Activated gamma-delta T cell treated with Interleukin-2 at 50 U/mL for 16 hours (primary cell): ENCODE measurements around the gene CDX2.

Experiments
- DNase-seq: peaks from one replicate; pipeline ENCODE4 v3.0.0-alpha.2; 2020

CDX2 gene

DNA sequence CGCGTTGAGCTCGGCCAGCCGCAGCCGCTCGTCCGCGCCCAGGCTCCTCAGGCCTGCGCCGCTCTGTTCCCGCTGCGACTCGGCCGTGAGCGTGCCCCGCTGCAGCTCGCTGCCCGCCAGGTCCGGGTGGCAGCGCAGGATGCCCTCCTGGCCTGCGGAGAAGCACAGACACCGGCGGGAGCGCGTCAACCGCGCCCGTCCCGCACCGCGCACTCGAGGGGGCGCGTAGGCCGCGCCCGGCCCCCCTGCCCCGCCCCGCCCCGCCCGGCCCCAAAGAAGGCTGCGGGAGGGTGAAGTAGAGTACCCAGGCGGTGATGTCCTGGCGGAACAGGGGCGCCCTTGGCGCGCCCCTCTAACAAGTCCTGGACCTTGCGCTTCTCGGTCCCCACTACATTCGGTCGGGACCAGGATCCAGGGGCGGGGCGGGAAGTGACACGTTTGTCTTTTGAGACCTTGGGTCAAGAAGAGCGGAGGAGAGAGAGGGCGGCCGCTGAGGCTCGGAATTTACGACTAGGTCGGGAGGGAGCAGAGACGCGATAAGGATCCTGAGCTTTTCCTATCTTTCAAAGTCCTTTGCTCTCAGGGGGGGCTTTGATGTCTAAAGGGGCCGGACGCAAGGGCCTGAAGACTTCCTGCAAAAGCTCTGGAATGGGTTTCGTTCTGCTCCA, 9.3 kb upstream of the CDX2 start:
- no peak for DNase-seq

DNA sequence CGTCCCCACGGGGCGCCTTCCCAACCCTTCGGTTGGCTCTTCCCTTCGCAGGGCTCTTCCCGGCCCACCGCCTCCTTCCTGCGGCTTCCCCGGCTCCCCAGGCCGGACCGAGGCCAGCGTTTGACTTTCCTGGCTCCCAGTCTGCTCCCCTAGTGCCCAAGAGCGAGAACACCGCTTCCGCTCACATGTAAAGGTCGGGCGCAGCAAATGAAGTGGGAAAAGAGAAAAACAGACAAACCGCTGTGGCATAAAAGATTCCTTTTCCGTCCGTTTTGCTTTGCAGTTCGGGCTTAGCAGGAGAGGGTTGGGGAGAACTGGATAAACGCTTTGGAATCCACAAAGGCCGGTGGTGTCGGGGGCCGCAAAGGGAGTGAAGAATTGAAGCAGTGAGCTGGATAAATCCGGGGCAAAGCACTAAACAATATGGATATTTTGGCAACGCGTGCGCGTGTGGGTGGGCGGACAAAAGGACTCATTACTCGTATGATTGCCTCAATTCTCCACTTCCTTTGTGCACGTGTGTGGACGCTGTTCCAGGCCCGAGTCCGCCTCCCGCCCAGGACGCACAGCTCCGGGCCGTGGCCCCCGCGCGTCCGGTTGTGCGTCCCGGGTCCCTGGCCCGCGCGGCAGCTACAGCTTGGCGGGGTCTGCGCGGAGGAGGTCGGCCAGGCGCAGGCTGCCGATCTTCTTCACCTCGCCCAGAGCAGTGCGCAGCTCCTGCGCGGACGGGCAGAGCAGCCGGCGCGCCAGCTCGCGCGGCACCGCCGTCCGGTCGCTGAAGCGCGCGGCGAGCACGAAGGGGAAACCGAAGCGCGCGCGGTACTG, 8.6 kb upstream of the CDX2 start:
- no peak for DNase-seq

GRCh38 chr13:27976362-27977091, 7.4 kb upstream of the CDX2 start:
- DNase-seq, result no peak

DNA sequence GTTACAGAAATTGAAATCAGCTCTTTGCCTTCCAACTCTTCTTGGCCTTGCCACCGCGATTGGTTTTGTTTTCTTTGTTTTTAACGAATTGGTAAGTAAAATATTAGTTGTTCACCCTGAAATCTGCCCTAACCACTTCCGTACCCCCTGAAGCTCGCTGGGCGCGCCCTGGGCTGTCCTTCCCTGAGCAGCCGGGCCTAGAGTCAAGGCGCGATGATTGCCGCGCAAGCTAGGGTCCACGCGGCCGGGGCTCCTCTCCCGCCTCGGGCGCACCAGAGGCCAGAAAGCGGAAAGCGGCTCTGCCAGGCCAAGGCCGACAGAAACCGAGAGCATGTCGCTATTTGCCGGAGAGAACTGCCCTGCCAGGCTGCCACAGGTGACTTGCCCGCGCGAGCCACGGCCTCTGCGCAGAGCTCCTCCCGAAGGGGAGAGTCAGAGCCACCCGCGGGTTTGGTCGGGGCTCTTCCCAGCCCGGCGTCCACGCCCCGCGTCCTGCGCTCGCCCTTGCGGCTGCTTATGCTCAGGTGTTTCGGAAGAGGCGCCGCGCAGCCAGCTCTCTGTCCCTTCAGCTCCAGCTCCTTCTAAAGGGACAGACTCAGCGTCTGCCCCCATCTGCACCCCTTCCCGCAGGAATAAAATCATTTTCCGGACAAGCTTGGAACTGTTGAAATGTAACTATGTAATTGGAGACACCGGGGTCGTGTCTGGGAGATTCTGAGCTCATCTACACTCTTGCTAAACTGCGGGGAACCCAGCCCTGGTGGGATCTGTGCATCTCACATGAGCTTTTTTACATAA, 6.6 kb upstream of the CDX2 start:
- no peak for DNase-seq

DNA sequence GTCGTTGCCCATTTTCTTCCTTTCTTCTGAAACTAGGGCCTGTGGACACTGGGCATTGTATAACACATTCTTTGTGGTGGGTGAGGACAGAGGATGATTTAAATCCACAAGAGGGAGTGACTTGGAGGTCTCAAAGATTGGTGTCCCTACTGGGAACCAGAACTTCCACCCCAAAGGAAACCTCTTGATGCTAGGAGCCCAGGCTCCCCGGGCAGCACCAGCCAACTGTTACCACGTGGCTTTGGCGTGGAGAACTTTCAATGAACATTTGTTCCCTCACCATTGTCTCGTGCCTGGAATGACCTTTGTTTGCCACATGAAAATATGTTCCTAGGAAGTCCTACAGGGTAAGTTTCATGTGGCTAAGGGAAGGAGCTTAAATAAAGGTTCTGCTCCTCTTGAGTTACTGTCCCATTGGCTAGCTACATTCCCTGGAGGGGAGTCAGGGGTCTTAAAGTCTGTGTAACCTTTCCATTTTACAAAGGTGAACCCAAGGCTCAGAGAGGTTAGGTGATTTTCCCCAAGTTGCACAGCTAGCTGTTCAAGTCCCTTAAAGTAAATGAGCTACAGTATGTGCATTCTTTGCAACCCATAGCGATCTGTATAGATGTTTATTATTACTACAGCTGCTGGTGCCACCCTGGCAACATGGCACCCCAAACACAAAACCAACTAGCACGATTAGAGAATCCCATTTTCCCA, 5.0 kb upstream of the CDX2 start:
- DNase-seq, result no peak

- no peak for DNase-seq
Observed at GRCh38 chr13:27973291-27973690, 4.2 kb upstream of the CDX2 start.

DNA sequence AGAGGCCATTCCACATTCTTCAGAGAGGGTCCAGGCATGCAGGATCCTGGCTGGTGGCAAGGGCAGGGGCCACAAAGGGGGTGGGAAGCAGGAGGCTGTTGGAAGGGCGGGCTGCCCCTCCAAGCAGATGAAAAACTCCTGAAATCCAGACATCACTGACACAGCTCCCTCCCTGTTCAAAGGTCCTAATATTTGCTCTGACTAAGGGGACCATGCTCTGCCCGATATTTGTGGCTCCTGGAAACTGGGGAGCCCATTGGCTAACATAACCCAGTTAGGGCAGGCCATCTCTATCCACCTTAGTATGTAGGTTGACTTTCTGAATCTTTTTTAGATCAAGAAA, 3.3 kb upstream of the CDX2 start:
- DNase-seq, result no peak

DNA sequence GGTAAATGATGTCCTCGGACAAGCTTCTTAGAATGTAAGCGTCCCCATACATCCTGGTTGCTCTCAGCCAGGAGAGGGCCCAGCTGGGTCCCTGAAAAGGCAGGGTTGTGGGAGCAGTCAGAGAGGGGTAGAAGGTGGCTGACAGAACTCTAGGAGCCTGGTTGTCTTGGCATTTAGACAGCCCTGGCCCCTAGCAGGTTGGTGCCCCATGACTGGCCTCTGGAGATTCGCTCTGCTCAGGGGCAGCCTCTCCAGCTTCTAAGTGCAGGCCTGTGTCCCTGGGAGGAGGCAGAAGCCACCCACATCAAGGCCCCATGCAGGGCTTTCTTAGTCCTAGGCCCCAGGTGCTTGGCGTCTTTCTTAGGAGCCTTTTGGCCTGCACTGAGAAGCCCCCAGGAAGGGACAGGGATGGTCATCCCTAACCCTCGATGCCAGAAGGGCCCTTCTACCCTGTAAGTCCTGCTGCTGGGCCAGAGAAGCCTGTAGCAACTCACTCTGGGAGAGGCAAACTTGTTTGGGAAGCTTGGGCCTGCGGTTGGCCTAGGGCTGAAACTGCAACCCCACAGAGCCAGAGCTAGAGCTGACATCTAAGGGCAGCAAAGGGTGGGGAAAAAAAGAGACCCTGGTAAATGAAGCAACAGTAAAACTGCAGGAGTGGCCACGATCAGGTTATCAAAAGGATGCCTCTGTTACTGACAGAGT, 2.8 kb upstream of the CDX2 start:
- DNase-seq, result no peak

GRCh38 chr13:27971236-27971645, 2.1 kb upstream of the CDX2 start:
- DNase-seq, result no peak

DNA sequence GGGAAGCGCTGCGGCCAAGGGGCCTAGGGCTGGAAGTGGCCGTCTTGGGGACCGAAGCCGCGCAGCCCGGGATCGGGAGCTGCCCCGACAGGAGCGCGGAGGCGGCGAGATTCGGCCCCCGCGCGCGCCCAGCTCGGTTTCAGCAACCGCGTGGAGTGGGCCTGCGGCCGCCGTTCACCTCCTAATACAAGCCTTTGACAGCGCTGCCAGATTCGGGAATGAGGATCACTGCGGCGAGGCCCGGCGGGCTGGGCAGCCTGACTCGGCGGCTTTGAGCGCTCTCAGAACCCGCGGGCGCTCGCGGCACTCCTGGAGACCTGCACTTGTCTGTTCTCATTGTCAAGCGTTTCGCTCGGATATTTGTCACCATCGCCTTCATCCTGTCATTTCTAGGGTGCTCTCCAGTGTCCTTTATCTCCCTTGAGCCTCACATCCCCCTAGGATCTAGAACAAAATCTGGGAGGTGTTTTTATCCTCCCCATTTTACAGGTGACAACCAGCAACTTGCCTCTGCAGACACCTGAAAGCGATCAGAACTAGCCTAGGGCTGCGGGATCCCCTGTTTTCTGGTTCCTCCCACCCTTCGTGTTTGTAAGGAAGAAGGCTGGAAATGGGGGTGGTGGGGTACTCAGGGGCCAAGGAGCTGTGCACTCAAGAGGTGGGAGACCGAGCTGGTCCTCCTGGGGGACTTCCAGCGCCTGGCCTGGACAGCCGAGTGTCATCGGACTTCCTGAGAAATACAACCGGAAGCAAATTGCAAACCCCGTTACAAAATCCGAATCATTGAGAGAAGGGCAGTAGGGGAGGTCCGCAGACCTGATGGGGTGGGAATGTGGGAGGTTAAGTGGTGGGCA, 1.5 kb upstream of the CDX2 start:
- no peak for DNase-seq

GRCh38 chr13:27969866-27970229, 733 bp upstream of the CDX2 start:
- no peak for DNase-seq

DNA sequence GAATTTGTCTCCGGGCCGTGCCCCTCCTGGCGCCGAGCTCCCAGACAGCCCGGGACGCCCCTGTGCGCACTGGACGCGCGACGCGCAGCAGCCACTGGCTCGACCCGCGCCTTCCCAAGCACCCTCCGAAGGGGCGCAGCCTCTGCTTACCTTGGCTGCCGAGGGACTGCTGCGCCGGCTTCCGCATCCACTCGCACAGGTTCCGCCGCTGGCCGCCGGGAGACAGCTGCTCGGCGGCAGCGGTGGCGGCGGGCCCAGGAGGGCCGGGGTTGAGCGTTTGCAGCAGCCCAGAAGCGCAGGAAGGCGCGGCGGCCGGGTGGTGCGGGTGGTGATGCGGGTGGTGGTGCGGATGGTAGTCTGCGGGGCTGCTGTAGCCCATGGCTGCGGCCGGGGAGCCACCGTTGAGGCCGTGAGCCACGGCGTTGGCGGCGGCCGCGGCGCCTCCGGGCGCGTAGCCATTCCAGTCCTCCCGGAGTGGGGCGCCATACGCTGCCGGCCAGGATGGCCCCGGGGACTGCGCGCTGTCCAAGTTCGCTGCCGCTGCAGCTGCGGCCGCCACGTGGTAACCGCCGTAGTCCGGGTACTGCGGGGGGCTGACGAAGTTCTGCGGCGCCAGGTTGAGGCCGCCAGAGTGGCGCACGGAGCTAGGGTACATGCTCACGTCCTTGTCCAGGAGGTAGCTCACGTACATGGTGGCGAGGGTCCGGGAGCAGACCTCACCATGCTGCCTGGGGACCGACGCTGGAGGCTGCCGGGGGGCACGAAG, 616 bp downstream of the CDX2 start:
- no peak for DNase-seq

DNA sequence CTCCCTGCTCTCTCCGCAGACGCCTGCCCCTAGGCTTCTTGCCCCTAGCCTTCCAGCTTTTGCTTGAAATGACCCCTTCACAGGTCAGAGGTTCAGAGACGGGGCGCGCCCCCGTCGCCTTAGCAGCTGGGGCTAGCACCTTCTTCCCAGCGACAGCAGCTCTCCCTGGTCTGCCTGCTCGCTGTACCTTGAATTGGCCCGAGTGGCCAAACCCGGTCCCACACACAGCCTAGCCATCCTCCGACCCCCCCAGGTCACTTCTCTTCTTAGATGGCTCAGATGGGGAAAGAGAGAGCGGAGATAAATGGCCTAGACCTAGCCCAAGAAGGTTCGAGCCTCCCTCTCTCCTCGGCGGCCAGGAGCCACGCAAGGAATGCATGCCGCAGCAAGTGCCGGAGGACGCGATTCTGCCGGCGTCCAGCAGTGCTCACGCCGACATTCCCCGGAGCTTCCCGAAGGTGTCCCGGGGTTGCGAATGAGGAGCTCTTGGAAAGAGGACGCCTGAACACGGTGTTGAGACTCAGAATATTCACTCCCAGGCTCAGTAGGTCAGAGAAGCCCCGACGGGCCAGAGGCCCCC, 1.3 kb downstream of the CDX2 start:
- no peak for DNase-seq

DNA sequence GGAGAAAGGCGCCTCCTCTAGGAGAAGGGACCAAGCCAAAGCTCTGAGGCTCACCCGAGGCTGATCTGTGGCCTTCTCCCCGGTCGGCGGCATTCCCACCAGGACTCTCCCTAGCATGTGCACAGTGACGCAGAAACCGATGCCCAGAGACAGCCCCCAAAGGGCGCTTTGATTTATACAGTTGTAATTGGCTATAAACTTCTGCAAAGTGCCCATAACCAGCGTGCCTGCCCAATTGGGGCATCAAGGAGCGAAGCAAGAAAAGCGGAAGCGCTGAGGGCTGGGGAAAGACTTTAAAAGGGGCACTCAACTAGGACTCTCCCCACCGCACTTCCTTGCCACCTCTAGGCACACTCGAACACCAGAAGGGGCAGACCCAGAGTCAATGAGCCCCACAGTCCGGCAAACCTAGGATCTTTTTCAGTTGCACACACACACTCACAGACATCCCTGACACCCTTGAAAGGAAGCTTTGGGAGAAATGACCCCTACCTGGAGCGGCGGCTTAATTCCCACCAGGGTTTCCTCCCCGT, 1.8 kb downstream of the CDX2 start:
- no peak for DNase-seq

DNA sequence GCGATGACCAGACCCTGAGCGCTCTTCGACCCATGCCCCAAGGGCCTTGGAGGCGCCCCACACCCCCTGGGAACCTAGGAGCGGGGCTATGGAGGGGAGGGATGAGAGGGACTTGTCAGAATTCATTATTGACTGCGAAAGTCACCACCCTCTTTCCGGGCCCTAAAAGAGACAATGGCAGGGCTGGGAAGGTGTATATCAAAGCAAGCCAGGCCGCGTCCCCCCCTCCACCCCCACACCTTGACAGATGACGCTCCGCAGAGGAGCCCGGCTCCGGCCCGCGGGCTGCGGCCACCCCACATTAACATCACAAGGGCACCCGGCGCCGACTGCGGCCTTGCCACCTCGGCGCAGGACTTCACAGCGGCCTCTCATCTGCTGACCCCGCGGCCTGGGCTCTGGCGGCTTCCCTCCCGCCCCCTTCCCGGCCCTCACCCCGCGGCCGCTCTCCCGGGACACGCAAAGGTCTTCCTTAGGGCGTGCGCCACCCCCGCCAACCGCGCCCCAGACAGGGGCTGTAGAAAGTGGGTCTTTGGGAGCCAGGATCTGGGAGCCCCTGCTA, 2.4 kb downstream of the CDX2 start:
- no peak for DNase-seq

DNA sequence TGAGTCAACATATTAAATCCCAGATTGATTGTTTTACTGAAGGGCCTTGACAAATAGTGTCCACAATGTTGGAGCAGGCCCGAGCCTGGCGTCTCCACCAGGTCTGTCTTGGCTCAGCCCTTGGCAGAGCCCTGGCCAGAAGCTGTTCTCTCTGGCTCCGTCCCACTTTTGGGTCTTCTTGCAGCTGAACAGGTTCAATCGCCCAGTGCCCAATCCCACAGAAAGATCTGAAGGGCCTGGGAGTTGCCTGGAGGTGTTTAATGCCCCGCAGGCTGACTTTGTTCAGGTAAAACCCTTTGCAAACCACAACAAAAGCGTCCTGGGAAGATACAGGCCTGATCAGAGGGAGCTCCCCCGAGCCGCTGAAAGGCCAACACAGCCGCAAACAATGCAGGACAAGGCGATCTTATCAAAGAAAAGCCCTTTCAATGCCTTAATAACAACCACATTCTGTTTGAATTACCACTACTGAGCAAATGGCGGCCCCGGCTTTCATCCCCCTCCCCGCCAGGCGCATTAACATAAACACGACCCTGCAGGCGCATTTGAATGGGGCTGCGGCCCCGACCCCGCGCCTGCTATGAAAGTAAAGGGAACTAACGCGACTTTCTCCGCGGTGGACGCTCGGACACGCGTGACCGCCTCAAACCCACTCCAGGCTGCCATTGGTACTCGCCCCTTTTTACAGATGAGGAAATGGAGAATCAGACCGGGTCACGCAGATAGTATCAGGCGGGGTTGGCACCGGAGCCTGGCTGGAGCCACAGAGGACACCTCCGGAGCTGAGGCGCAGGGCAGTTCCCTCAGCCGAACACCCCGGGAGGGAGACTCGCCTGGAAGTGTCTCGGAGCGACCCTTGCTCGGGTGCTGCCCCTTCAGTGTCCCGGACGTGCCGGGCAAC, 3.1 kb downstream of the CDX2 start:
- DNase-seq, result no peak

GRCh38 chr13:27965343-27965739, 3.8 kb downstream of the CDX2 start:
- no peak for DNase-seq

GRCh38 chr13:27964741-27965323, 4.3 kb downstream of the CDX2 start:
- no peak for DNase-seq
